Testis (tissue), 2 donors: ENCODE data around the gene PDP2.

Experiments used
- CTCF ChIP-seq, 3 experiments: fragments of 450-650 bp in 2 of 3; fragments of 200-600 bp in 1 of 3; sonication (generic) in 1 of 3; IDR thresholded peaks; one replicate each; pipeline ENCODE4 v1.5.1; 2016 to 2019; ENCODE audit warnings: antibody characterized with exemption in 3 of 3, mild to moderate bottlenecking in 2 of 3, moderate library complexity in 1 of 3
- POLR2A ChIP-seq: fragments of 450-650 bp; IDR thresholded peaks from one replicate; pipeline ENCODE4 v1.6.1; 2017; ENCODE audit warnings: antibody characterized with exemption, mild to moderate bottlenecking, moderate library complexity

GRCh38 chr16:66921729-66922450, 41.6 kb downstream of the PDP2 start:
- TF ChIP-seq CTCF (IDR thresholded peaks at IDR 0.05) (no peak), POLR2A (no peak)
